ENCODE data around the gene ST6GALNAC1. TPM values are rescaled to one million over a fixed set of nuclear protein-coding genes. Genes with fewer than 3 reads are reported as not detected.

Gene ST6GALNAC1
- total and polyA plus RNA-seq, 9 donors: 0.73 to 10.5 (median 3.7) TPM

DNA sequence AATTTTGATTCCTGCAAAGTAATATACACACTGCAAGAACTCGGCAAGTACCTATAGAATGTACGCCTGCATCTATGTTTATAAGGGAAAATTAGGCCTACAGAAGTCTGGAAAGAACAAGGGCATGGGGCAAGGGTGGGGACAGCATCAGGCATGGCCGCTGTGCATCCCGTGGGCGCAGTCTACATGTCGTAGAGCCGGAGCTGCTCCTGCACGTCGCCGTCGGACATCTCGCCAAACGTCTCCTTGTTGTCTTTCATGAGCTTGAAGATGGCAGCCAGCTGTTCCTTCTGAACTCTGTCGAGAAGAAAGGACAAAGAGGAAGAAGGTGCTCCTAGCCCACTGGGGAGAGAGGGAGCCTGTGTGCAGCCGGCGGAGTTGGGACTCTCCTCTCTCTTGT is 33.8 kb upstream of the ST6GALNAC1 start:
- H3K4me1 ChIP-seq (ENCODE audit: insufficient read depth): peaks cover 9% of the 10 kb centered on the region
- no peaks in the 10 kb centered on the region for H3K9me3 ChIP-seq
- intact Hi-C loops (cut with DNase I): loop anchor here in 1 of 4 donors (10.0 kb wide), 1 partner anchor 47 kb away; the partner anchor contains the start of genes JMJD6 and METTL23
- 83 to 86% (median 85%) methylated on average over 16 of the region's 16 CpGs for WGBS, 3 donors
- no peak overlapping the region for H3K4me3 ChIP-seq
- TF ChIP-seq, protein P1, sequence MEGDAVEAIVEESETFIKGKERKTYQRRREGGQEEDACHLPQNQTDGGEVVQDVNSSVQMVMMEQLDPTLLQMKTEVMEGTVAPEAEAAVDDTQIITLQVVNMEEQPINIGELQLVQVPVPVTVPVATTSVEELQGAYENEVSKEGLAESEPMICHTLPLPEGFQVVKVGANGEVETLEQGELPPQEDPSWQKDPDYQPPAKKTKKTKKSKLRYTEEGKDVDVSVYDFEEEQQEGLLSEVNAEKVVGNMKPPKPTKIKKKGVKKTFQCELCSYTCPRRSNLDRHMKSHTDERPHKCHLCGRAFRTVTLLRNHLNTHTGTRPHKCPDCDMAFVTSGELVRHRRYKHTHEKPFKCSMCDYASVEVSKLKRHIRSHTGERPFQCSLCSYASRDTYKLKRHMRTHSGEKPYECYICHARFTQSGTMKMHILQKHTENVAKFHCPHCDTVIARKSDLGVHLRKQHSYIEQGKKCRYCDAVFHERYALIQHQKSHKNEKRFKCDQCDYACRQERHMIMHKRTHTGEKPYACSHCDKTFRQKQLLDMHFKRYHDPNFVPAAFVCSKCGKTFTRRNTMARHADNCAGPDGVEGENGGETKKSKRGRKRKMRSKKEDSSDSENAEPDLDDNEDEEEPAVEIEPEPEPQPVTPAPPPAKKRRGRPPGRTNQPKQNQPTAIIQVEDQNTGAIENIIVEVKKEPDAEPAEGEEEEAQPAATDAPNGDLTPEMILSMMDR (IDR thresholded peaks at IDR 0.05): no peak
- TF ChIP-seq EP300 (IDR thresholded peaks at IDR 0.05): no peak
- TF ChIP-seq POLR2A (IDR thresholded peaks at IDR 0.05): no peak
- H3K27me3 ChIP-seq: no peaks in the 10 kb centered on the region
- H3K27ac ChIP-seq: no peak overlapping the region
- DNase-seq: no peak
- H3K36me3 ChIP-seq: no peaks in the 10 kb centered on the region

DNA sequence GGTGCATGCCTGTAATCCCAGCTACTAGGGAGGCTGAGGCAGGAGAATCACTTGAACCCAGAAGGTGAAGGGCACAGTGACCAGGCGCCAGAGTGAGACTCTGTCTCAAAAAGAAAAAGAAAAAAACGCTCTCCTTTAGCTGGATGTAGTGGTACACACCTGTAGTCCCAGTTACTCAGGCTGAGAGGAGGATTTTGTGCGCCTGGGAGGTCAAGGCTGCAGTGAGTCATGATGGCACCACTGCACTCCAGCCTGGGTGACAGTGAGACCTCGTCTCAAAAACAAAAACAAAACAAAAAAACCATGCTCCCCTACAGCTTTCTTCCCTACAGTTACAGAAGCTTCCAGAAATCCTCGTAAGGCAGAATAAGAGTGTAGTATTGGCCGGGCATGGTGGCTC is 33.1 kb upstream of the ST6GALNAC1 start:
- Histone ChIP-seq H3K36me3 (no peaks in the 10 kb centered on the region), H3K27ac (no peak overlapping the region), H3K27me3 (no peaks in the 10 kb centered on the region), H3K4me3 (no peak overlapping the region), H3K4me1 (ENCODE audit: insufficient read depth) (peaks cover 6% of the 10 kb centered on the region), H3K9me3 (no peaks in the 10 kb centered on the region)
- TF ChIP-seq POLR2A (IDR thresholded peaks at IDR 0.05) (no peak), EP300 (IDR thresholded peaks at IDR 0.05) (no peak)
- TF ChIP-seq, protein P1 (IDR thresholded peaks at IDR 0.05): no peak
- 83 to 86% (median 84%) methylated on average over 6 of the region's 6 CpGs for WGBS, 3 donors
- intact Hi-C loops (cut with DNase I): loop anchor here in 1 of 4 donors (10.0 kb wide), 1 partner anchor 48 kb away; the partner anchor contains the start of genes JMJD6 and METTL23
- DNase-seq: no peak

DNA sequence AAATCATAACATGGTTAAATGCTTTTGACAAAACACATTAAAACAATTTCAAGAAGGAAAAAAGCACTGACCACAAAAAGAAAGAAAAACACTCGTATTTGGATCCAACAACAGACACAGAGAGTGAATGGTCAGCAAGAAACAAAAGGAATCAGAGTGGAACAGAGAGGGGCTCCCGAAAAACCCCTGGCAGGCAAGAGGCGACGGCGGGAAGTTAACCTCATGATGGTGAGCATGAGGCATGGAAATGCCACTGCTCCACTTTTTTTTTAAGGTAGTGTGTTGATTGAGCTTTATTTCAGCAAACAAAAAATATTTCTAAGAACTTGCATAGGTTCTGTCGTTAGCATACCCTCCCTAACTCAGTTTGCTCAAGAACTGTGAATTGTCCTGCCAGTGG is 32.1 kb upstream of the ST6GALNAC1 start:
- no peak for DNase-seq
- Histone ChIP-seq H3K9me3 (no peaks in the 10 kb centered on the region), H3K4me3 (no peak overlapping the region), H3K4me1 (ENCODE audit: insufficient read depth) (peaks cover 8% of the 10 kb centered on the region), H3K27ac (no peak overlapping the region), H3K36me3 (no peaks in the 10 kb centered on the region), H3K27me3 (no peaks in the 10 kb centered on the region)
- TF ChIP-seq, protein P1 (IDR thresholded peaks at IDR 0.05): no peak
- no peak for TF ChIP-seq EP300 (IDR thresholded peaks at IDR 0.05)
- no peak for TF ChIP-seq POLR2A (IDR thresholded peaks at IDR 0.05)
- intact Hi-C loops (cut with DNase I): loop anchor here in 1 of 4 donors (10.0 kb wide), 1 partner anchor 49 kb away; the partner anchor contains the start of genes JMJD6 and METTL23
- WGBS, 3 donors: 87 to 93% (median 91%) methylated on average over 6 of the region's 6 CpGs

DNA sequence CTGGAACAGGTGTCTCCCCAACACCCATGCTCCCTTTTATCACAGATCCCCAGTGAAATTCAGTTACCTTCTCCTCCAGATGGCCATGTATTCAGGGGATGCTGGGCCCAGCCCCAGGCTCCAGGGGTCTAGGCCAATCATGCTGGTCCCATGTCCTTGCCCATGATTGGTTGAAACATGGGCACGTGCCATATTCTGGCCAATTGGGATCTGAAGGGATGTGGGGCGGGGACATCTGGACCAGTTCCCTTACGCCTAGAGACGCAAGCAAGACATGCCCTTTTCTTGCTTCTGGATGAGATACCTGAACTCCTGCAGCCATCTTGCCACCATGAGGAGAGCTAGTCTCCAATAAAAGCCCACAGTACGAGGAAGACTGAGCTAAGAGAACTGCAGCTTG is 31.0 kb upstream of the ST6GALNAC1 start:
- WGBS, 3 donors: 98 to 99% (median 99%) methylated on average over 5 of the region's 5 CpGs

More for the DNA sequence above, 31.0 kb upstream of the ST6GALNAC1 start:
- Histone ChIP-seq H3K4me3 (no peak overlapping the region), H3K36me3 (no peaks in the 10 kb centered on the region), H3K27me3 (no peaks in the 10 kb centered on the region), H3K27ac (no peak overlapping the region), H3K9me3 (no peaks in the 10 kb centered on the region), H3K4me1 (ENCODE audit: insufficient read depth) (peaks cover 8% of the 10 kb centered on the region)
- intact Hi-C loops (cut with DNase I): loop anchor here in 1 of 4 donors (10.0 kb wide), 1 partner anchor 50 kb away; the partner anchor contains the start of genes JMJD6 and METTL23
- no peak for TF ChIP-seq POLR2A (IDR thresholded peaks at IDR 0.05)
- no peak for TF ChIP-seq EP300 (IDR thresholded peaks at IDR 0.05)
- TF ChIP-seq, protein P1 (IDR thresholded peaks at IDR 0.05): no peak
- DNase-seq: no peak

Measured in ovary (tissue), 9 donors.